NCI-H146 treated with DMSO at 0.1 percent for 48 hours (cell line): ENCODE data around the gene NCOA7.
"Not testable (repeated sequence)": the region's sequence is repeated elsewhere in the genome, so short reads cannot be mapped to it uniquely, and the experiment has no call there.

Experiments used
- DNase-seq: peaks from one replicate; lab custom pipeline; 2025; ENCODE audit not compliant: unreplicated experiment; lab: John Stamatoyannopoulos, UW

NCOA7 gene

DNA sequence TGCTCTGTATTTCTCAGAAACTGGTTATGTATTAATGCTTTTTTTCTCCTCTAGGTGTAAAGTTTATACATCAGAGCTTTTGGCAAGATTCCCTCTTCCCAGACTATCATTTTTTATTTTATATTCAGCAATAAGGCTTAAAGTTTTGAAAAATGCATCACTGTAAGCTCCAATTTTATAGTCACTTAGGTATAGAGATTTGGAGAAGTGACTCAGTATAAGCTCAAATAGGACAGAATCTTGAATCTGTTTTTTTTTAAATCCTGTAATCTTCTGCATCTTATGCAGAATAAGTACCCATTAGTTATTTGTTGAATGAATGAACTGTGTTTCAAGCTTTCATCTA, 1.0 kb downstream of the NCOA7 start:
- no peak for DNase-seq

DNA sequence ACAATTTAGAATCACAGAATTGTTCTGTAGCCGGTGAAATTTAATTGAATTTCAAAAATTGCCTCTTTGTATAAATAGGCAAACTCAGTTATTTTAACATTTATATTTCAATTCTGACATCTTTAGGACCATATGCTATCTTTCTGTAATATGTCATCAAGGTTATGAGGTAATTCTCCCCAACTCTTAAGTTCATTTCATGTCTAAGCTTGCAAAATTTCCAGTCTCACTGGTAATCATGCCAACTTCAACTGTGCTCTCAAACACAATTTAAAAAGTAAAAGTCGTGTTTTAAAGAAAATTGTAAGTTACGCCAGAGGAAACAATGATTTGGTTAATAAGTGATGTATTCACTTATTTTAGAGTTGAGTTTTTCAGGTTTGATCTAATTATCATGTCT, 1.4 kb downstream of the NCOA7 start:
- no peak for DNase-seq

- DNase-seq, result no peak
These were observed 1.9 kb downstream of the NCOA7 start for GRCh38 chr6:125792680-125793079.

DNA sequence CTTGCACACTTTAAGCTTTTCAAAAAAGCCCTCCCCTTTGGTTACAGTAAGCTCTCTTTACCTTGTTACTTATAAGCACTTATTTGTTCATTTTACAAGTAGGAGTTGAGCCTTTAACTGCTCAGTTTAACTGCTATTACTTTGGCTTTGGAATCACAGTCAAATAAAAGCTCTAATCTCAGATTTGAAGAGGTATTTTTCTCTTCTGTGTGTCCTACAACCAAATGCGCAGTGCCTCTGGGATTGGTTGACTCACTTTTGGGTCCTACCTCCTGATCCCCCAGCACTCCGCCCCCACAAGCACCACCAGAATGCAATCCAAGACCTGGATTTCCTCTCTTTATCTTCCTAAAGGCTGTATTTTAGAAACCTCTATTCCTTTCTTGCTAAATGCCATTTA, 2.5 kb downstream of the NCOA7 start:
- no peak for DNase-seq

- no peak for DNase-seq
These were observed 3.1 kb downstream of the NCOA7 start for GRCh38 chr6:125793863-125794262.

- no peak for DNase-seq
These were observed 3.8 kb downstream of the NCOA7 start for GRCh38 chr6:125794342-125795137.

- no peak for DNase-seq
These were observed 4.5 kb downstream of the NCOA7 start for GRCh38 chr6:125795301-125795700.

GRCh38 chr6:125797120-125797885, 6.5 kb downstream of the NCOA7 start:
- no peak for DNase-seq

DNA sequence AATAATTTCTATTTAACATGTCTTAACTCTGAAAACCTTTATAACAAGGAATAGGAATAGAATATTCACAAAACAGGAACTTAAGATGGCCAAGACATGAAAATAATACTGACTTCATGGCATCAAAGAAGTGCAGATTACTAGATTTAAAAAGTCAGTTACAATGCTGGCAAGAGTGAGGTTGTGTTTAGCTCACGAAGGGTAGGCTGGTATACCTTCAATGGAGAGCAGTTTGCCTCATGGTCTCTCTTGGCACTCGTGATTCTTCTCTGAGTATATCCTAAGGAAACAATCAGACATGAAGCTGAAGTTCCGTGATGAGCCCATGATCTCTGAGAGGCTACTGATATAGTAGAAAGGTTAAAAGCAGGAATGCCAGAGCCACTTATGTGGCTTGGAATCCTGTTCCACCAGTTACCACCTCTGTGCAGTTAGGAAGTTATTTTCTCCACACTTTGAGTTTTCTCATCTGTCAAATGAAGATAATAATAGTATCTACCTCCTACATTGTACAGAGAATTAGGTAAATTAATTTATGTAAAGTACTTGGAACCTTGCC, 7.2 kb downstream of the NCOA7 start:
- DNase-seq, result no peak

DNA sequence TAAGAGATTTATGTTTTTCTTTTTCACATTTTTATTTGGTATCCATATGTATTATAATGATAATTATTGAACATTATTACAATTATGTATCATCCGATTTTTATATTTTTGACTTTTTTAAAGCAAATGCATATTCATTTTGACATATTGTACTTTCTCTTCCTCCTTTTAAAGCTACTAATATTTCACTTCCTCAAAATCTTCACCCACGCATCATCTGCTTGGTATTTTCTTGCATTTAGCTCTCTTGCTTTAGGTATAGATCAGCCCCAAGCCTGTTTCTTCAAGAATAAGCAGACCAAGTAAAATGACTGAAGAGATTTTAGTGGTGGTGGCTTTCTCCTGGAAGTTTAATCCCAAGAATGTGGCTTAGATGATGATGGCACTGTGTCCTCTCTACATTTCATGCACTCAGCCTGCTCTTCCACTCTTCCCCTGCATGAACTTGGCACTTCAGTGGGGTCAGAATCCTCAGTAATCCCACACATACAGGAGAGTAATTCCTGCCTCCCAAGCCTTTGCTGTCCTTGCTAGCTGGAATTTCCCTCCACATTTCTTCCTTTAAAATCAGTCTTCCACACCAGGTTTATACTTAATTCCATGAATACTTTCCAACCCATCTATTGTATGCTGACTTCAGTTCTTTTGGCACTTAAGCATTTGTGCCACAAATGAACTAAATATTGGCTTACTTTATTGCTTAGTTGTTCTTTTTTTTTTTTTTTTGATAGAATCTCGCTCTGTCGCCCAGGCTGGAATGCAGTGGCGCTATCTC, 8.2 kb downstream of the NCOA7 start:
- DNase-seq, result no peak

- no peak for DNase-seq
These were observed 11.6 kb downstream of the NCOA7 start for GRCh38 chr6:125802383-125802782.

DNA sequence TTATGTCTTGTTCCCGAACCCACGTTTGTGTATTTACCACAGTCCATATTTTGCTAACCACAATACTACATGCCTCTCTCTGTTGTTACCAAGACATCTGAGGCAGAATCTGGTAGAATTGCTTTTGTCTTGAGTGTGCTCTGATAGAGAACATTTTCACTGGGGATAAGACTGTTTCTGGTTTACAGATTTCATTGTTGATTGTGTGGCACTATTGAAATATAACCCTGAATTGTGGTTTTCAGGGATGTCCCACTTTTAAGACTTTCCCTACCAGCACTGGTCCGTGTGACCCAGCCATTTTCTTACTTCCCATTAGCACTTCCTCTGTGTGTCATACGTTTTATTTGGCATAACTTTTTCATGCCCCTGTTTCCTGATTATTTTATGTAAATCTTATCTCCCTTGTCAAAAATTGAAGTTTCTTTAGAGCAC, 12.2 kb downstream of the NCOA7 start:
- no peak for DNase-seq

DNA sequence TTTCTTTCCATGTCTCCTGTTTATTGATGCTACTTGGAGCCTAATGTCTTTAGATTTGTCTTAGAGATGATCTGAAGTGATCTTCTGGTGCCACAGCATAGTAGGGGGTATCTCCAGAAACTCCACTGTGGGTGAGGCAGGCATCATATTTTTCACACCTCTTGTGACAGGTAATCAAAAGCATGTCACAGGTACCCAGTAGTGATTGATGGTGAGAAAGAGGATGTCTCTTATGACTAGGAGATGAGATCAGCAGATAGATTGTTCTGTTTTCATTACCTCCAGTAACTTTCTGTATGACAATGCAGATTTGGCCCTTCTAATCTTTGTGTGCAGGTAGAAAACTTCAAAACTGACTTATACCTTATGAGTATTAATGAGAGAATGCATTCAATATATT, 13.5 kb downstream of the NCOA7 start:
- DNase-seq, result no peak

DNA sequence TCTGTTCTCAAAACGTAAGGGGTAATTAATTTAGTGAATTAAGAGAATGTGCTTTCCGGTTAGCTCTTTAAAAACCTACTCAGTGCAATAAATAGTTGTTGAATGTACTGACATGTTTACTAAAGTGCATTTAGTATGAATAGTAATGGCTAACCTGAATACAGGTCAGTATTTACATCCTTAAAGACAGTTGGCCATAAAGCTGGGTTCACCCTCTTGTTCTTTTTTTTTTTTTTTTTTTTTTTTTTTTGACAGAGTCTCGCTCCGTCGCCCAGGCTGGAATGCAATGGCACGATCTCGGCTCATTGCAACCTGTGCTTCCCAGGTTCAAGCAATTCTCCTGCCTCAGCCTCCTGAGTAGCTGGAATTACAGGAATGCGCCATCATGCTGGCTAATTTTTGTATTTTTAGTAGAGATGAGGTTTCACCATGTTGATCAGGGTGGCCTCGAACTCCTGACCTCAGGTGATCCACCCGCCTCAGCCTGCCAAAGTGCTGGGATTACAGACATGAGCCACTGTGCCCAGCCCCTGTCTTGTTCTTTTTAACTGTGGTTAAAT, 14.2 kb downstream of the NCOA7 start:
- not testable (repeated sequence) for DNase-seq

DNA sequence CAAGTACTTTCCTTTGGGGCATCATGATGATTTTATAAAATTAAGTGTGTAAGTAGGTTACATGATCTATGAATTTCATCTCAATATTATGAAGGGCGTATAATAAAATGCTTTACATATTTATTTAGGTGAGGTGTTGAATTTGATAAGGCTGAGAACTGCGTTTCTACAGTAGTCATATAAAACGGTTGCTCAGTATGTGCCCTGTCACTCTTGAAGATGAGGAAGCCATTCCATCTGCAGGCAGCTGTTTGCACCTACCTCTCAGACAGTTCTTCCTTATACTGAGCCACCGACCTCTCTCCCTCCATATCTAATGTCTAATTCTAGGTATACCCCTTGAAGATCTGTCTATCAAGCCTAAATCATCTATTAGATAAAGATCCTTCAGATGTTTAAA, 16.1 kb downstream of the NCOA7 start:
- DNase-seq, result no peak

DNA sequence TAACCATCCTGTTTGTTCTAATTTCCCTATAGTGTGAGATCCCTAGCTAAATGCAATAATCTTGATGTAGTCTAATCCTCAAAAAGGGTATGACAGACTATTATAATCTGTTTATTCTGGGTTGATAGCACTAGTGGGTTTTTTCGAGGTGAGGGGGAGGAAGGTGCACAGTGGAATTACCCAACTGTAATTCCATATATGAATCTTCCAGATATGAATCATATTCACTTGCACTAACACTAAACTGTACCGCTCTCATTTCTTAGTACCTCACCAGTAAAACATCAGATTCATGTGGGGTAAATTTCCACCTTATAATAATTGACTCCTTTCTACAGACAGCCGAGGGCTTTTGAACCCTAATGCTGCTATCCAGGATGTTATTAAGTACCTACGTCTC, 16.5 kb downstream of the NCOA7 start:
- no peak for DNase-seq

- no peak for DNase-seq
These were observed 17.3 kb downstream of the NCOA7 start for GRCh38 chr6:125808060-125808459.

DNA sequence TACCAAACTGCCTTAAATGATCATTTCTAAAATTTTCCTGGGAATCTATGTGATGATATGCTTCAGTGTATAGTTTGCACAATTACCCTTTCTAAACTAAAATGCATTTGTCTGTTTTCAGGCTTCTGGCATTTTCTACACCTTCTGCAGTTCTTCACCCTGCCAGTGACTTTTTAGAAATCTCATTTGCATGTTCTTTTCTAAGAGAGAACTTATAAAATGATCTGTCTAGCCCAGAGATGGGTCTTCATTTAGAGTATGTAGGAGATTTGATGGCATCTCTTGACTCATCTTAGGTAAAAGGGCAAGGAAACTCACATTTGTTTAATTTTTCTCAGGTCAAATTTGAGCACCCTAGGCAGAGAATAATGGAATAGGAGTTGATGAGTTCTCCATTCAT, 17.8 kb downstream of the NCOA7 start:
- DNase-seq, result no peak

- DNase-seq, result no peak
These were observed 18.9 kb downstream of the NCOA7 start for GRCh38 chr6:125809570-125810170.

GRCh38 chr6:125810445-125810844, 19.7 kb downstream of the NCOA7 start:
- DNase-seq, result peak; percentile 56

DNA sequence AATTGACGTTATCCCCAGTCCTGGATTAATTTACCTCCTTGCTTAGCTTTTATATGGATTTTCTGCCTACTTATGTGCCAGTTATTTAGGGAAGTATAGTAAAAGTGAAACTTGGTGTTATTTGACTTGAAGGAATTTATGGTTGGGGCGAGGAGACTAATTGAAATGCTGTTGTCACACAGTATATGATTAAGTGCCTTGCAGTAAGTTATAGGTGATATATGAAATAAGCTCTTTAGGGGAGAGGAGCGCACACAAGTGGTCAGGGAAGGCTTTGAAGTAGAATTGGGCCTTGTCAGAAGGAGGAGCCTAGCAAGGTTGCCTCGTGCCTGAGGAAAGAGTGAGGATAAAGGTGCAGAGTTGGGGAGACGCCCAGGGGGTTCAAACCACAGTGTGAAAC, 20.5 kb downstream of the NCOA7 start:
- DNase-seq, result no peak
